Airway epithelial cell (primary cell): Measurements from ENCODE around the gene SEC22A. TPM values are rescaled to one million over a fixed set of nuclear protein-coding genes. Genes with fewer than 3 reads are reported as not detected.

ENCODE experiments used
- total RNA-seq: library from RNA; depleted of rRNA; stranded (reverse); fragments of >200 nt; gene quantifications from 2 replicates; pipeline ENCODE4 v1.2.3, GENCODE V29; 2015

Gene SEC22A
- 30.9 and 34.8 TPM in 2 replicates for total RNA-seq

GRCh38 chr3:123201557-123202427, at the start of gene SEC22A:
SEC22A (plus strand) TSS chr3:123201943; CDS start chr3:123209218, 7,275 bp downstream.

Other genes with a start within 250 kb of the SEC22A start
- gene SEMA5B, start 174.2 kb upstream of the SEC22A start, total RNA-seq, result 0.14 and 0.37 TPM in 2 replicates
- 19.5 and 24.1 TPM in 2 replicates for gene PDIA5, start 134.9 kb upstream of the SEC22A start, total RNA-seq
- gene ADCY5, start 247.1 kb downstream of the SEC22A start, total RNA-seq, result not detected in 2 replicates